ENCODE results near the gene TCP11. TPM values are rescaled to one million over a fixed set of nuclear protein-coding genes. Genes with fewer than 3 reads are reported as not detected.

The TCP11 gene
- total RNA-seq, 1 donor from 2014 or later: not detected

DNA sequence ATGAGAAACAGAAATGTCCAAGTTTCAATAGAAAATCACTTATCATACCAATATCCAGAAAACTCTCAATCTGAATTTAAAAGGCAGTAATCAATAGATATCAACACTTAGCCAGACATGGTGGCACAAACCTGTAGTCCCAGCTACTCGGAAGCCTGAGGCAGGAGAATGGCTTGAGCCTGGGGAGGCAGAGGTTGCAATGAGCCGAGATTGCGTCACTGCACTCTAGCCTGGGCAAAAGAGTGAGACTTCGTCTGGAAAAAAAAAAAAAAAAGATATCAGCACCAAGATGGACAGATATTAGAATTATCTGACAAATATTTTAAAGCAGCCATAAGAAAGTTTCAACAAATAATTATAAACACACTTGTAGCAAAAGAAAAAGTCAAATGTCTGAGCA is 47.0 kb downstream of the TCP11 start:
- no peak for FAIRE-seq
- no peak for DNase-seq (ENCODE audit: low read depth)
- Histone ChIP-seq H3K4me3 (ENCODE audit: low read depth, low read length) (no peak overlapping the region), H3K27me3 (ENCODE audit: control insufficient read depth, insufficient read depth, low read length) (no peaks in the 10 kb centered on the region), H3K36me3 (ENCODE audit: control insufficient read depth, insufficient read depth, low read length) (no peaks in the 10 kb centered on the region)
- TF ChIP-seq, protein P1, sequence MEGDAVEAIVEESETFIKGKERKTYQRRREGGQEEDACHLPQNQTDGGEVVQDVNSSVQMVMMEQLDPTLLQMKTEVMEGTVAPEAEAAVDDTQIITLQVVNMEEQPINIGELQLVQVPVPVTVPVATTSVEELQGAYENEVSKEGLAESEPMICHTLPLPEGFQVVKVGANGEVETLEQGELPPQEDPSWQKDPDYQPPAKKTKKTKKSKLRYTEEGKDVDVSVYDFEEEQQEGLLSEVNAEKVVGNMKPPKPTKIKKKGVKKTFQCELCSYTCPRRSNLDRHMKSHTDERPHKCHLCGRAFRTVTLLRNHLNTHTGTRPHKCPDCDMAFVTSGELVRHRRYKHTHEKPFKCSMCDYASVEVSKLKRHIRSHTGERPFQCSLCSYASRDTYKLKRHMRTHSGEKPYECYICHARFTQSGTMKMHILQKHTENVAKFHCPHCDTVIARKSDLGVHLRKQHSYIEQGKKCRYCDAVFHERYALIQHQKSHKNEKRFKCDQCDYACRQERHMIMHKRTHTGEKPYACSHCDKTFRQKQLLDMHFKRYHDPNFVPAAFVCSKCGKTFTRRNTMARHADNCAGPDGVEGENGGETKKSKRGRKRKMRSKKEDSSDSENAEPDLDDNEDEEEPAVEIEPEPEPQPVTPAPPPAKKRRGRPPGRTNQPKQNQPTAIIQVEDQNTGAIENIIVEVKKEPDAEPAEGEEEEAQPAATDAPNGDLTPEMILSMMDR (IDR thresholded peaks at IDR 0.05; ENCODE audit: insufficient read depth, low read length, severe bottlenecking): no peak

DNA sequence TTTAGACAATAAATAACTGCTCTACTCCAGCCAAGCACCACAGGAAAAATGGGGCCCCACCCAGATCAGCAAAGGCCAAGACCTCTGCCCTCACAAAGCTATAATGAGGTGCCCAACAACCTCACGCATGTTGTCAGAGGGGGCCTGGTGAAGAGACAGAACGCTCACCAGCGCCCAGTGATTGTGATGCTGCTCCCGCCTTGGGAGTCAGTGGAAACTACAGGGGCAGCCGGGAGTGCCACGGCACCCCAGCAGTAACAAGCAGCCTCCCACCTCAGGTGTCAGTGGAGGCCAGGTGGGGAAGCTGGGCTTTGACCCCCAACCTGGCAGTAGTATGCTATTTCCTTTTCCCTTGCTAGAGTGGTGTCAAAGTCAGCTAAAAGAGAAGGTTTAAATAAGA is 47.4 kb downstream of the TCP11 start:
- DNase-seq (ENCODE audit: low read depth): no peak
- Histone ChIP-seq H3K4me3 (ENCODE audit: low read depth, low read length) (no peak overlapping the region), H3K27me3 (ENCODE audit: control insufficient read depth, insufficient read depth, low read length) (no peaks in the 10 kb centered on the region), H3K36me3 (ENCODE audit: control insufficient read depth, insufficient read depth, low read length) (no peaks in the 10 kb centered on the region)
- FAIRE-seq: no peak
- TF ChIP-seq, protein P1 (IDR thresholded peaks at IDR 0.05; ENCODE audit: insufficient read depth, low read length, severe bottlenecking): no peak

DNA sequence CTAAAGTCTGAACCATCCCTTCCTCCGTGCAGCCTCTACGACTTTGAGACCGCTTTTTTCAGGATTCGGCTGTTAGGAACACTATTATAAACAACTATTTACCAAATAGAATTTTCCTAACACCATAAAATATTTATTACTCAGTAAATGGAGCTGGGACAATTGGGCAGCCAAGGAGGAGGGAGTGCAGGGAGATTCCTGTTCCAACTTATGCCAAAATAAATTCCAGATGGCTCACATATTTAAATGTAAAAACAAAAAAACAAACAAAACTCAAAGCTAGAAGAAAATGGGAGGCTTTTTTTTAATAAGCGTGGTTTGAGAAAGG is 48.1 kb downstream of the TCP11 start:
- DNase-seq (ENCODE audit: low read depth) (no peak), FAIRE-seq (no peak)
- TF ChIP-seq, protein P1 (IDR thresholded peaks at IDR 0.05; ENCODE audit: insufficient read depth, low read length, severe bottlenecking): no peak

DNA sequence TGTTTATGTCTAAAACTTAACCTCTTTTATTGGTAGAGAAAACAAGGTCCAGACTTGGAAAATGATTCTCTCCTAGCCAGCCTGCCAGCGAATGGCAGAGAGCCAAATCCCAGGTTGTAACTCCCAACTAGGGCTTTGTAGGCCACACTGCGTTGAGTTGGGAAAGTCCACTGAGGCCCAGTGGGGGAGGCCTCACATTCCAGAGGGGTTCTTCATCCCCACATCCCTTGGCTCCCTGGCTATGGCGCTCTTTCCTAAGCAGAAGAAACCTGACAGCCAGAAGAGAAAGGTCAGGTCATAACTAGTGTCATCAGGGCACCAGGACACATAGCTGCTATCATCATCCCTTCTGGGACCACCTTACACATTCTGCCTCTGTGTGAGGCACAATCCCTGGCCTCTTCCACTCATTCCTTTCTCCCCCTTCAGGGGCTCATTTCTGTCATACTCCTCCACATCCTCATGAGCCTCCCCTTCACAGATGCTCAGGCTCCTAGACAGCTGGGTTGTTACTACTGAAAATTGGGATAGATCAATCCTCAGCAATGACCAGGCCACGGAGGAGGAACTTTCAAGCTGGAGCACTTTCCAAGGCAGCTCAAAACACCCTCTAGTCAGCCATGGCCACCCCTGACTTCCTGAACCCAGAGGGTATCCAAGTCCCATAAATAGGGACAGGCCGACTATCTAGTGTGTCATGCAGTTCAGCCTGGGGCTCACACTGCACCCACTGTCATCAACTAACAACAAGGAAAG is 48.6 kb downstream of the TCP11 start:
- Histone ChIP-seq H3K27me3 (ENCODE audit: control insufficient read depth, insufficient read depth, low read length) (no peaks in the 10 kb centered on the region), H3K36me3 (ENCODE audit: control insufficient read depth, insufficient read depth, low read length) (peaks cover 6% of the 10 kb centered on the region), H3K4me3 (ENCODE audit: low read depth, low read length) (no peak overlapping the region)
- DNase-seq (ENCODE audit: low read depth): peak; percentile 25
- no peak for FAIRE-seq
- TF ChIP-seq, protein P1 (IDR thresholded peaks at IDR 0.05; ENCODE audit: insufficient read depth, low read length, severe bottlenecking): no peak

More for the DNA sequence above, 48.1 kb downstream of the TCP11 start:
- Histone ChIP-seq H3K36me3 (ENCODE audit: control insufficient read depth, insufficient read depth, low read length) (peaks cover 2% of the 10 kb centered on the region), H3K27me3 (ENCODE audit: control insufficient read depth, insufficient read depth, low read length) (no peaks in the 10 kb centered on the region), H3K4me3 (ENCODE audit: low read depth, low read length) (no peak overlapping the region)

DNA sequence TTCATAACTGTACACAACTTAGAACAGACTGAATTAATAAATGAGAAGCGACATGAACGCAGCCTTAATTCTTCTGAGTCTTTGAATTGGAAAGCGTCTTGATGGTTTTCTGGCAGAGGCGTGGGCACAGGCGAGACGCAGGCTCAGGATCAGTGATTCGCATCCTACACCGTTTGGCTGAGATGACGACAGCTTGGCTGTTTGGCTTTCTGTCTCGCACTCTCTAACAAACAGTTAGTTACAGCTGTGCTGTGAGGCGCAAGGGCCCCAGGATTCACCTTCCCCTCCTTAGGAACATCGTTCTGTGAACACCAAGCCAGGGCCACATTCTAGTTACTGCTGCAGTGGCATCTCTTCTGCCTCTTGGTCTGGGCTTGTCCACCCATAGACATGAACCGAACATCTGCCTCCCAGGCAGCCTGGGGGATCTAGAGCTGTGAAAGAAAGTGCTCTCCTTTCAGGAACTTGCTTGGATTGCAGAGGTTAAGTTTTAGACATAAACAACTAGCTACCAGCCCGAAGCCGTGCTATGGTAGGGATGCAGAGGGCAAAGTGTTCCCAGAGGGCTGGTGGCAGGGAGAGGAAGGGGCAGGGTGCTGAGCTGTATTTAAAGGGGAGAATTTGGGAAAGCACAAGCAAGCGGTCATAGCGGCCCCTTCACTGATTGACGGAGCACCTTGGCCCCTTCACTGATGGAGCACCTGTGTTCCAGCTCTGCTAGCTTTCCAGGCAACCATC is 49.6 kb downstream of the TCP11 start:
- TF ChIP-seq, protein P1 (IDR thresholded peaks at IDR 0.05; ENCODE audit: insufficient read depth, low read length, severe bottlenecking): no peak
- Histone ChIP-seq H3K27me3 (ENCODE audit: control insufficient read depth, insufficient read depth, low read length) (no peaks in the 10 kb centered on the region), H3K36me3 (ENCODE audit: control insufficient read depth, insufficient read depth, low read length) (peaks cover 10% of the 10 kb centered on the region), H3K4me3 (ENCODE audit: low read depth, low read length) (no peak overlapping the region)
- DNase-seq (ENCODE audit: low read depth) (no peak), FAIRE-seq (no peak)
